Upper lobe of left lung (tissue), 6 donors: Measurements from ENCODE around the gene SGCD. TPM values are rescaled to one million over a fixed set of nuclear protein-coding genes. Genes with fewer than 3 reads are reported as not detected.

ENCODE experiments used
- ATAC-seq, 2 donors: fragments of 200-7000 bp; cut with Tn5 transposase; one replicate each; pipeline ENCODE4 v1.9.1; 2022; ENCODE audit warnings: mild to moderate bottlenecking in 2 of 2, moderate library complexity in 2 of 2; ENCODE audit not compliant: low FRiP score in 2 of 2
- DNase-seq, 2 donors: peaks; one replicate each; pipeline ENCODE4 v3.0.0-alpha.2; 2019 to 2020
- H3K27ac ChIP-seq, 4 donors: fragments of 200-600 bp; sonication (generic); one replicate each; pipeline ENCODE4 v1.5.1; 2016 to 2019
- H3K27me3 ChIP-seq, 4 donors: fragments of 200-600 bp; sonication (generic); one replicate each; pipeline ENCODE4 v1.5.1; 2017 to 2019
- H3K36me3 ChIP-seq, 4 donors: fragments of 200-600 bp; sonication (generic); one replicate each; pipeline ENCODE4 v1.5.1; 2016 to 2019
- H3K4me1 ChIP-seq, 4 donors: fragments of 200-600 bp; sonication (generic); one replicate each; pipeline ENCODE4 v1.5.1; 2018 to 2019
- H3K4me3 ChIP-seq, 4 donors: fragments of 200-600 bp; sonication (generic); one replicate each; pipeline ENCODE4 v1.5.1; 2017 to 2019; ENCODE audit warnings: mild to moderate bottlenecking in 2 of 4, moderate library complexity in 1 of 4
- H3K9me3 ChIP-seq, 4 donors: fragments of 200-600 bp; sonication (generic); one replicate each; pipeline ENCODE4 v1.5.1; 2018 to 2019
- CTCF ChIP-seq, 6 experiments: fragments of 450-650 bp in 4 of 6; fragments of 200-600 bp in 2 of 6; sonication (generic) in 2 of 6; IDR thresholded peaks; one replicate each; pipeline ENCODE4 v1.5.1; 2016 to 2019; ENCODE audit warnings: antibody characterized with exemption in 6 of 6
- EP300 ChIP-seq, 4 donors: sonication (generic); formaldehyde crosslinking; IDR thresholded peaks; one replicate each; pipeline ENCODE4 v1.5.1; 2017; ENCODE audit warnings: antibody characterized with exemption in 4 of 4, control low read depth in 2 of 4
- POLR2A ChIP-seq, 4 donors: fragments of 450-650 bp; IDR thresholded peaks; one replicate each; pipeline ENCODE4 v1.5.1; 2016 to 2017; ENCODE audit warnings: antibody characterized with exemption in 4 of 4, mild to moderate bottlenecking in 2 of 4
- POLR2AphosphoS5 ChIP-seq, 2 donors: sonication (generic); formaldehyde crosslinking; IDR thresholded peaks; one replicate each; pipeline ENCODE4 v1.5.1; 2017; ENCODE audit warnings: antibody characterized with exemption in 2 of 2
- WGBS, 2 donors: methylation state at CpG; one replicate each; pipeline ENCODE4 v1.1.5; 2017 to 2018; 5-methylcytosine and 5-hydroxymethylcytosine counted together
- total RNA-seq, 6 donors: library from RNA; depleted of rRNA in 4 of 6; stranded (reverse); fragments of >200 nt in 4 of 6; gene quantifications; one replicate each; pipeline versions ENCODE4 v1.1.0 to v1.2.1, GENCODE V29; 2016 to 2021
- donor health status: DM: no; HTN: no; CAD: no; lungs with moderate emphysema.
- donor health status: DM: no; HTN: yes; CAD: no; lungs with severe emphysema.

SGCD gene
- total RNA-seq, 6 donors from 2014 or later: 1.0 to 7.8 (median 1.8) TPM

- 49 to 58% methylated on average over 2 of the region's 2 CpGs for WGBS, 2 donors
- TF ChIP-seq POLR2AphosphoS5 (IDR thresholded peaks at IDR 0.05) (no peak), EP300 (IDR thresholded peaks at IDR 0.05) (no peak), CTCF (IDR thresholded peaks at IDR 0.05) (no peak), POLR2A (IDR thresholded peaks at IDR 0.05) (no peak)
- no peak for DNase-seq
- ATAC-seq: no peak
- Histone ChIP-seq H3K4me1 (no peaks in the 10 kb centered on the region), H3K27ac (no peak overlapping the region), H3K9me3 (no peaks in the 10 kb centered on the region), H3K27me3 (no peaks in the 10 kb centered on the region), H3K36me3 (no peaks in the 10 kb centered on the region), H3K4me3 (no peak overlapping the region)
Observed at GRCh38 chr5:156682971-156683370, 356.0 kb downstream of the SGCD start.

- WGBS, 2 donors: 51 to 62% methylated on average over 1 of the region's 1 CpG
Observed at GRCh38 chr5:156683509-156683908, 356.5 kb downstream of the SGCD start.

GRCh38 chr5:156684216-156684615, 357.3 kb downstream of the SGCD start:
- ATAC-seq: no peak
- TF ChIP-seq POLR2A (IDR thresholded peaks at IDR 0.05): no peak
- TF ChIP-seq POLR2AphosphoS5 (IDR thresholded peaks at IDR 0.05): no peak
- no peak for TF ChIP-seq CTCF (IDR thresholded peaks at IDR 0.05)
- no peak for TF ChIP-seq EP300 (IDR thresholded peaks at IDR 0.05)
- WGBS, 2 donors: 95 to 96% methylated on average over 2 of the region's 2 CpGs
- no peaks in the 10 kb centered on the region for H3K9me3 ChIP-seq
- DNase-seq: no peak
- H3K27ac ChIP-seq: no peak overlapping the region
- no peak overlapping the region for H3K4me3 ChIP-seq
- H3K27me3 ChIP-seq: no peaks in the 10 kb centered on the region
- no peaks in the 10 kb centered on the region for H3K36me3 ChIP-seq
- no peaks in the 10 kb centered on the region for H3K4me1 ChIP-seq

More at GRCh38 chr5:156683509-156683908, 356.5 kb downstream of the SGCD start:
- TF ChIP-seq EP300 (IDR thresholded peaks at IDR 0.05): no peak
- TF ChIP-seq CTCF (IDR thresholded peaks at IDR 0.05): no peak
- no peak for TF ChIP-seq POLR2A (IDR thresholded peaks at IDR 0.05)
- TF ChIP-seq POLR2AphosphoS5 (IDR thresholded peaks at IDR 0.05): no peak
- Histone ChIP-seq H3K27me3 (no peaks in the 10 kb centered on the region), H3K36me3 (no peaks in the 10 kb centered on the region), H3K9me3 (no peaks in the 10 kb centered on the region), H3K27ac (no peak overlapping the region), H3K4me3 (no peak overlapping the region), H3K4me1 (no peaks in the 10 kb centered on the region)
- no peak for ATAC-seq
- no peak for DNase-seq

- no peak for DNase-seq
- ATAC-seq: no peak
- Histone ChIP-seq H3K9me3 (no peaks in the 10 kb centered on the region), H3K27ac (no peak overlapping the region), H3K4me1 (no peaks in the 10 kb centered on the region), H3K36me3 (no peaks in the 10 kb centered on the region), H3K27me3 (no peaks in the 10 kb centered on the region), H3K4me3 (no peak overlapping the region)
- TF ChIP-seq EP300 (IDR thresholded peaks at IDR 0.05): no peak
- no peak for TF ChIP-seq POLR2A (IDR thresholded peaks at IDR 0.05)
- no peak for TF ChIP-seq POLR2AphosphoS5 (IDR thresholded peaks at IDR 0.05)
- no peak for TF ChIP-seq CTCF (IDR thresholded peaks at IDR 0.05)
Observed at GRCh38 chr5:156685481-156685880, 358.5 kb downstream of the SGCD start.

- Histone ChIP-seq H3K4me3 (no peak overlapping the region), H3K36me3 (no peaks in the 10 kb centered on the region), H3K9me3 (no peaks in the 10 kb centered on the region), H3K27ac (no peak overlapping the region), H3K4me1 (no peaks in the 10 kb centered on the region), H3K27me3 (no peaks in the 10 kb centered on the region)
- ATAC-seq: no peak
- 80 to 82% methylated on average over 2 of the region's 2 CpGs for WGBS, 2 donors
- TF ChIP-seq CTCF (IDR thresholded peaks at IDR 0.05) (no peak), EP300 (IDR thresholded peaks at IDR 0.05) (no peak), POLR2A (IDR thresholded peaks at IDR 0.05) (no peak), POLR2AphosphoS5 (IDR thresholded peaks at IDR 0.05) (no peak)
- DNase-seq: no peak
Observed at GRCh38 chr5:156686380-156686779, 359.4 kb downstream of the SGCD start.
